ENCODE data around the gene PRKACG. TPM values are rescaled to one million over a fixed set of nuclear protein-coding genes. Genes with fewer than 3 reads are reported as not detected.

Gene PRKACG
- polyA plus RNA-seq, 1 donor from 2014 or later, result not detected

- no peaks in the 10 kb centered on the region for H4K20me1 ChIP-seq (ENCODE audit: insufficient read depth)
- no peak overlapping the region for H3K4me3 ChIP-seq (ENCODE audit: low read length)
- no peaks in the 10 kb centered on the region for H3K27me3 ChIP-seq (ENCODE audit: insufficient read depth, low read depth, low read length)
- no peak overlapping the region for H3K27ac ChIP-seq (ENCODE audit: low read length)
- TF ChIP-seq SMC3 (conservative IDR thresholded peaks at IDR 0.05; ENCODE audit: poor library complexity), result no peak
- no peak for TF ChIP-seq MXI1 (conservative IDR thresholded peaks at IDR 0.05; ENCODE audit: poor library complexity, severe bottlenecking)
- no peak for TF ChIP-seq EP300 (conservative IDR thresholded peaks at IDR 0.05; ENCODE audit: poor library complexity, severe bottlenecking)
- no peak for TF ChIP-seq CTCF (IDR thresholded peaks at IDR 0.05; ENCODE audit: poor library complexity, severe bottlenecking)
- TF ChIP-seq POLR2AphosphoS5 (IDR thresholded peaks at IDR 0.05), result no peak
- TF ChIP-seq RAD21 (conservative IDR thresholded peaks at IDR 0.05), result no peak
- TF ChIP-seq TAF1 (IDR thresholded peaks at IDR 0.05; ENCODE audit: low read depth), result no peak
- TF ChIP-seq, protein P1, sequence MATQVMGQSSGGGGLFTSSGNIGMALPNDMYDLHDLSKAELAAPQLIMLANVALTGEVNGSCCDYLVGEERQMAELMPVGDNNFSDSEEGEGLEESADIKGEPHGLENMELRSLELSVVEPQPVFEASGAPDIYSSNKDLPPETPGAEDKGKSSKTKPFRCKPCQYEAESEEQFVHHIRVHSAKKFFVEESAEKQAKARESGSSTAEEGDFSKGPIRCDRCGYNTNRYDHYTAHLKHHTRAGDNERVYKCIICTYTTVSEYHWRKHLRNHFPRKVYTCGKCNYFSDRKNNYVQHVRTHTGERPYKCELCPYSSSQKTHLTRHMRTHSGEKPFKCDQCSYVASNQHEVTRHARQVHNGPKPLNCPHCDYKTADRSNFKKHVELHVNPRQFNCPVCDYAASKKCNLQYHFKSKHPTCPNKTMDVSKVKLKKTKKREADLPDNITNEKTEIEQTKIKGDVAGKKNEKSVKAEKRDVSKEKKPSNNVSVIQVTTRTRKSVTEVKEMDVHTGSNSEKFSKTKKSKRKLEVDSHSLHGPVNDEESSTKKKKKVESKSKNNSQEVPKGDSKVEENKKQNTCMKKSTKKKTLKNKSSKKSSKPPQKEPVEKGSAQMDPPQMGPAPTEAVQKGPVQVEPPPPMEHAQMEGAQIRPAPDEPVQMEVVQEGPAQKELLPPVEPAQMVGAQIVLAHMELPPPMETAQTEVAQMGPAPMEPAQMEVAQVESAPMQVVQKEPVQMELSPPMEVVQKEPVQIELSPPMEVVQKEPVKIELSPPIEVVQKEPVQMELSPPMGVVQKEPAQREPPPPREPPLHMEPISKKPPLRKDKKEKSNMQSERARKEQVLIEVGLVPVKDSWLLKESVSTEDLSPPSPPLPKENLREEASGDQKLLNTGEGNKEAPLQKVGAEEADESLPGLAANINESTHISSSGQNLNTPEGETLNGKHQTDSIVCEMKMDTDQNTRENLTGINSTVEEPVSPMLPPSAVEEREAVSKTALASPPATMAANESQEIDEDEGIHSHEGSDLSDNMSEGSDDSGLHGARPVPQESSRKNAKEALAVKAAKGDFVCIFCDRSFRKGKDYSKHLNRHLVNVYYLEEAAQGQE (IDR thresholded peaks at IDR 0.05; ENCODE audit: borderline replicate concordance), result no peak
- TF ChIP-seq EZH2 (IDR thresholded peaks at IDR 0.05; ENCODE audit: borderline replicate concordance, insufficient read depth, low read length, poor library complexity, severe bottlenecking), result no peak
- no peaks in the 10 kb centered on the region for H3K9me2 ChIP-seq (ENCODE audit: insufficient read depth, low read length)
- H3K36me3 ChIP-seq (ENCODE audit: insufficient read depth, low read length), result no peaks in the 10 kb centered on the region
- no peaks in the 10 kb centered on the region for H3K79me2 ChIP-seq (replicated peaks; ENCODE audit: insufficient read depth, low read length)
- H3F3A ChIP-seq (ENCODE audit: insufficient read depth, low read length, poor library complexity, severe bottlenecking), result no peaks in the 10 kb centered on the region
- no peak overlapping the region for H3K4me2 ChIP-seq (ENCODE audit: low read length)
- H3K9me3 ChIP-seq (ENCODE audit: low read length), result peaks cover 6% of the 10 kb centered on the region
- H3K9ac ChIP-seq (ENCODE audit: low read length), result no peak overlapping the region
- no peak overlapping the region for H2AFZ ChIP-seq (ENCODE audit: low read depth, low read length)
Observed at GRCh38 chr9:68978066-68978465, 35.8 kb downstream of the PRKACG start.

DNA sequence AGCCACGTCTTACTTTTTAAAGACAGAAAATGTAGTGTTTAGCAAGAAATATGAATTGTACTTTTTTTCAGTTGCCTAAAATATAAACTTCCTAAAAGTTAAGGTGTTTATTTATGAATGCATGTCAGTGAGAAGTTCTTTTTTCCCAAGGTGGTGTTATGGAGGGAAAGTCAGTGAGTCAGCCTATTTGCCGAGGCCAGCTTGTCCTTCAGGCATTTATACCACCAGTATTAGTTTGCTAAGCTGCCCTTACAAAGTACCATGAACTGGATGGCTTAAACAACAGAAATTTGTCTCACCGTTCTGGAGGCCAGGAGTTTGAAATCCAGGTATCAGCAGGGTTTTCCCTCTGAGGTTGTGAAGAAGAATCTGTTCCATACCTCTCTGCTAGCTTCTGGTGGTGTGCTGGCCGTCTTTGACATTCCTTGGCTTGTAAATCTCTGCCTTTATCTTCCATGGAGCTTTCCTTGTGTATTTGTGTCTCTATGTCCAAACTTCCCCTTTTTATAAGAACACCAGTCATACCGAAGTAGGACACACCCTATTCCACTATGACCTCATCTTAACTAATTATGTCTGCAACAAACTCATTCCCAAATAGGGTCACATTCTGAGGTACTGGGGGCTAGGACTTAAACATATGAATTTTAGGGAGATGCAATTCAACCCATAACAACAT lies 38.4 kb downstream of the PRKACG start:
- Histone ChIP-seq H3F3A (ENCODE audit: insufficient read depth, low read length, poor library complexity, severe bottlenecking) (no peaks in the 10 kb centered on the region), H3K27me3 (ENCODE audit: insufficient read depth, low read depth, low read length) (no peaks in the 10 kb centered on the region), H3K36me3 (ENCODE audit: insufficient read depth, low read length) (no peaks in the 10 kb centered on the region), H2AFZ (ENCODE audit: low read depth, low read length) (no peak overlapping the region), H3K4me2 (ENCODE audit: low read length) (no peak overlapping the region), H3K9me3 (ENCODE audit: low read length) (peaks cover 6% of the 10 kb centered on the region), H3K9ac (ENCODE audit: low read length) (no peak overlapping the region), H3K27ac (ENCODE audit: low read length) (no peak overlapping the region), H4K20me1 (ENCODE audit: insufficient read depth) (no peaks in the 10 kb centered on the region), H3K79me2 (replicated peaks; ENCODE audit: insufficient read depth, low read length) (no peaks in the 10 kb centered on the region), H3K9me2 (ENCODE audit: insufficient read depth, low read length) (no peaks in the 10 kb centered on the region), H3K4me3 (ENCODE audit: low read length) (no peak overlapping the region)
- TF ChIP-seq POLR2AphosphoS5 (IDR thresholded peaks at IDR 0.05) (no peak), SMC3 (conservative IDR thresholded peaks at IDR 0.05; ENCODE audit: poor library complexity) (no peak), TAF1 (IDR thresholded peaks at IDR 0.05; ENCODE audit: low read depth) (no peak), CTCF (IDR thresholded peaks at IDR 0.05; ENCODE audit: poor library complexity, severe bottlenecking) (no peak), MXI1 (conservative IDR thresholded peaks at IDR 0.05; ENCODE audit: poor library complexity, severe bottlenecking) (no peak), EZH2 (IDR thresholded peaks at IDR 0.05; ENCODE audit: borderline replicate concordance, insufficient read depth, low read length, poor library complexity, severe bottlenecking) (no peak), EP300 (conservative IDR thresholded peaks at IDR 0.05; ENCODE audit: poor library complexity, severe bottlenecking) (no peak), RAD21 (conservative IDR thresholded peaks at IDR 0.05) (no peak)
- TF ChIP-seq, protein P1 (IDR thresholded peaks at IDR 0.05; ENCODE audit: borderline replicate concordance), result no peak

Data from neural cell (in vitro differentiated cells).